PC-3 (cell line): Measurements from ENCODE around the gene TIE1. TPM values are rescaled to one million over a fixed set of nuclear protein-coding genes. Genes with fewer than 3 reads are reported as not detected.

Source experiments
- ATAC-seq: fragments of 200-7000 bp; cut with Tn5 transposase; 2 replicates; pipeline ENCODE4 v1.9.1; 2020; ENCODE audit warnings: mild to moderate bottlenecking, moderate library complexity
- BruUV-seq: library from RNA; stranded (reverse); fragments of 400-500 nt; replicated peaks from 2 replicates; lab custom pipeline; 2021; lab: Mats Ljungman, UMichigan
- CTCF ChIA-PET: fragments of 300-600 bp; sonication (Branson Sonifier 250); formaldehyde crosslinking; loops from one replicate; lab custom pipeline; 2022; ENCODE audit warnings: antibody characterized with exemption; lab: Charles Lee
- POLR2A ChIA-PET: fragments of 300-600 bp; sonication (Branson Sonifier 250); formaldehyde crosslinking; loops from one replicate; lab custom pipeline; 2022; ENCODE audit warnings: antibody characterized with exemption; ENCODE audit not compliant: unreplicated experiment; lab: Charles Lee
- DNase-seq: peaks from one replicate; pipeline ENCODE4 v3.0.0-alpha.2; 2015
- H2AFZ ChIP-seq: fragments of 300-600 bp; sonication (generic); 2 replicates; pipeline ENCODE4 v1.6.0; 2016; ENCODE audit warnings: antibody characterized with exemption, low read length
- H3F3A ChIP-seq: fragments of 300-600 bp; sonication (generic); one replicate; pipeline ENCODE4 v1.6.0; 2017; ENCODE audit warnings: antibody characterized with exemption, low read length, control low read depth, mild to moderate bottlenecking; ENCODE audit not compliant: unreplicated experiment
- H3K27ac ChIP-seq: fragments of 300-600 bp; sonication (generic); 2 replicates; pipeline ENCODE4 v1.5.1; 2016; ENCODE audit warnings: mild to moderate bottlenecking, low read length
- H3K27me3 ChIP-seq: fragments of 300-600 bp; sonication (generic); 2 replicates; pipeline ENCODE4 v1.6.1; 2016; ENCODE audit warnings: low read length, mixed read lengths
- H3K36me3 ChIP-seq: fragments of 300-600 bp; sonication (generic); 2 replicates; pipeline ENCODE4 v1.6.1; 2016; ENCODE audit warnings: low read depth, mixed run types, low read length, mixed read lengths
- H3K4me1 ChIP-seq: fragments of 300-600 bp; sonication (generic); 2 replicates; pipeline ENCODE4 v1.5.1; 2016; ENCODE audit warnings: low read length; ENCODE audit not compliant: insufficient read depth
- H3K4me2 ChIP-seq: fragments of 300-600 bp; sonication (generic); 2 replicates; pipeline ENCODE4 v1.6.0; 2016; ENCODE audit warnings: low read length
- H3K4me3 ChIP-seq: fragments of 300-600 bp; sonication (generic); 2 replicates; pipeline ENCODE4 v1.5.1; 2016; ENCODE audit warnings: mild to moderate bottlenecking, low read length, mixed read lengths
- H3K79me2 ChIP-seq: fragments of 300-600 bp; sonication (generic); 2 replicates; pipeline ENCODE4 v1.6.1; 2017; ENCODE audit warnings: low read length, mixed read lengths
- H3K9ac ChIP-seq: fragments of 300-600 bp; sonication (generic); 2 replicates; pipeline ENCODE4 v1.6.0; 2016; ENCODE audit warnings: mild to moderate bottlenecking, low read length
- H3K9me2 ChIP-seq: fragments of 300-600 bp; sonication (generic); replicated peaks from 2 replicates; pipeline ENCODE4 v1.6.1; 2016; ENCODE audit warnings: mixed run types, low read length, mixed read lengths
- H3K9me3 ChIP-seq: fragments of 300-600 bp; sonication (generic); 2 replicates; pipeline ENCODE4 v1.6.1; 2016; ENCODE audit warnings: low read length, mixed read lengths
- H4K20me1 ChIP-seq: fragments of 300-600 bp; sonication (generic); 2 replicates; pipeline ENCODE4 v1.6.1; 2016; ENCODE audit warnings: low read length, mixed read lengths
- CTCF ChIP-seq: fragments of 300-600 bp; sonication (generic); conservative IDR thresholded peaks from 2 replicates; pipeline ENCODE4 v1.5.1; 2017; ENCODE audit warnings: antibody characterized with exemption, low read depth, mild to moderate bottlenecking, low read length
- EZH2 ChIP-seq: fragments of 300-600 bp; sonication (generic); IDR thresholded peaks from one replicate; pipeline ENCODE4 v1.6.1; 2017; ENCODE audit warnings: antibody characterized with exemption, mild to moderate bottlenecking, low read length; ENCODE audit not compliant: unreplicated experiment
- EZH2phosphoT487 ChIP-seq: fragments of 300-600 bp; sonication (generic); IDR thresholded peaks from 2 replicates; pipeline ENCODE4 v1.6.1; 2018; ENCODE audit warnings: mild to moderate bottlenecking, antibody characterized with exemption, low read length, borderline replicate concordance
- intact Hi-C: fragments of 100-400 bp; cut with micrococcal nuclease; formaldehyde crosslinking; loops from 2 replicates; pipeline ENCODE4 v1.9.0; 2023
- total RNA-seq: library from RNA; depleted of rRNA; stranded (reverse); fragments of >200 nt; gene quantifications from 2 replicates; pipeline ENCODE4 v1.2.3, GENCODE V29; 2014

TIE1 gene
- total RNA-seq, 1 experiment from 2014 or later = 1.5 TPM

GRCh38 chr1:43337588-43337987 is 36.8 kb downstream of the TIE1 start, which contains the start of gene MPL:
MPL (plus strand) TSS chr1:43337818; CDS start chr1:43337849, 31 bp downstream.
- no peaks in the 10 kb centered on the region for H3F3A ChIP-seq
- ChIA-PET CTCF (no interaction called here), POLR2A (no interaction called here)
- intact Hi-C loops = no loop called here
- no peak for TF ChIP-seq CTCF
- no peak for TF ChIP-seq EZH2phosphoT487
- no peak for TF ChIP-seq EZH2
- no peak within 1 kb of the TSS for H3K4me2 ChIP-seq
- no peak within 1 kb of the TSS for H2AFZ ChIP-seq
- no peaks in the 10 kb centered on the region for H3K9me3 ChIP-seq
- H3K4me1 ChIP-seq = no peaks in the 10 kb centered on the region
- BruUV-seq = no TSS peak
- H3K79me2 ChIP-seq = no peaks in the 10 kb centered on the region
- H3K9me2 ChIP-seq = no peaks in the 10 kb centered on the region
- no peaks in the 10 kb centered on the region for H3K36me3 ChIP-seq
- DNase-seq = no peak
- H3K9ac ChIP-seq = no peak within 1 kb of the TSS
- no peaks in the 10 kb centered on the region for H4K20me1 ChIP-seq
- no peak for ATAC-seq
- no peak within 1 kb of the TSS for H3K4me3 ChIP-seq
- H3K27ac ChIP-seq = no peak within 1 kb of the TSS
- H3K27me3 ChIP-seq = no peaks in the 10 kb centered on the region

DNA sequence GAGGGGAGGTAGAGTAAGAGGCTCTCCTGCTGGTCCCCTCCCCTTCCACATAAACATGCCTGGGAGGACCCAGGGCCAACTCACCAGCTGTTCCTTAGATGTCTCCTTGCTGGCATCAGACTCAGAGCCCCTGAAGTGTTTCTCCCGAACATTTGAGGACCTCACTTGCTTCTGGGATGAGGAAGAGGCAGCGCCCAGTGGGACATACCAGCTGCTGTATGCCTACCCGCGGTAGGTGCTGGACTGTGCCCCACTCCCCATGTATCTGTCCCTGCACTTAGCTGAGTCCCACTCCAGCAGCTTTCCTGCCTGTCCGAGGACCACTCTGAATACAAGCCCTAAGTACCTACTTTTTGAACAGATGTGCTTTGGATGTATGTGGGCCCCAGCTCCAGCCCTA is 37.2 kb downstream of the TIE1 start:
- Histone ChIP-seq H3F3A (no peaks in the 10 kb centered on the region), H4K20me1 (no peaks in the 10 kb centered on the region), H3K4me2 (no peak overlapping the region), H3K9ac (no peak overlapping the region), H2AFZ (no peak overlapping the region), H3K9me3 (no peaks in the 10 kb centered on the region), H3K4me1 (no peaks in the 10 kb centered on the region), H3K36me3 (no peaks in the 10 kb centered on the region), H3K27ac (no peak overlapping the region), H3K27me3 (no peaks in the 10 kb centered on the region), H3K9me2 (no peaks in the 10 kb centered on the region), H3K4me3 (no peak overlapping the region), H3K79me2 (no peaks in the 10 kb centered on the region)
- POLR2A ChIA-PET = no interaction called here
- BruUV-seq = no TSS peak
- ATAC-seq (no peak), DNase-seq (no peak)
- CTCF ChIA-PET = no interaction called here
- TF ChIP-seq CTCF (no peak), EZH2phosphoT487 (no peak), EZH2 (no peak)
- intact Hi-C loops = no loop called here

- ATAC-seq = no peak
- BruUV-seq = no TSS peak
- no peaks in the 10 kb centered on the region for H3F3A ChIP-seq
Measured at GRCh38 chr1:43339584-43340232, 38.9 kb downstream of the TIE1 start.

More at GRCh38 chr1:43339584-43340232, 38.9 kb downstream of the TIE1 start:
- peaks cover 14% of the 10 kb centered on the region for H3K4me1 ChIP-seq
- H3K79me2 ChIP-seq = no peaks in the 10 kb centered on the region
- H3K4me2 ChIP-seq = no peak overlapping the region
- intact Hi-C loops = no loop called here
- no peak for TF ChIP-seq EZH2phosphoT487
- no peak for TF ChIP-seq EZH2
- TF ChIP-seq CTCF = no peak
- H3K27me3 ChIP-seq = no peaks in the 10 kb centered on the region
- no peak overlapping the region for H3K27ac ChIP-seq
- DNase-seq = no peak
- no peak overlapping the region for H3K9ac ChIP-seq
- H3K9me2 ChIP-seq = no peaks in the 10 kb centered on the region
- ChIA-PET POLR2A (no interaction called here), CTCF (no interaction called here)
- H2AFZ ChIP-seq = no peak overlapping the region
- H4K20me1 ChIP-seq = no peaks in the 10 kb centered on the region
- H3K4me3 ChIP-seq = no peak overlapping the region
- H3K9me3 ChIP-seq = no peaks in the 10 kb centered on the region
- H3K36me3 ChIP-seq = no peaks in the 10 kb centered on the region
